Measurements from ENCODE around the gene ZNF276. TPM values are rescaled to one million over a fixed set of nuclear protein-coding genes. Genes with fewer than 3 reads are reported as not detected.

ZNF276 gene
- total RNA-seq, 1 experiment from 2014 or later = 19.9 TPM

- no peak overlapping the region for H3K27ac ChIP-seq (ENCODE audit: low read length)
- CTCF ChIA-PET = no interaction called here
- TF ChIP-seq POLR2AphosphoS5 (IDR thresholded peaks at IDR 0.05; ENCODE audit: low read depth, low read length) = no peak
- TF ChIP-seq TCF7L2 (IDR thresholded peaks at IDR 0.05; ENCODE audit: low read depth, low read length) = no peak
- no peak for TF ChIP-seq CTCF (IDR thresholded peaks at IDR 0.05)
- no peak for TF ChIP-seq REST (IDR thresholded peaks at IDR 0.05; ENCODE audit: insufficient read depth in 1 of 2, low read depth in 2 of 2, low read length in 1 of 2)
- TF ChIP-seq SIN3A (IDR thresholded peaks at IDR 0.05; ENCODE audit: borderline replicate concordance, insufficient read depth, low read depth, low read length) = no peak
- in situ Hi-C loops (cut with HindIII; ENCODE audit: low pct_unique_long_range_greater_than_20kb, low sequenced_read_pairs) (no loop called here), intact Hi-C loops (cut with micrococcal nuclease; ENCODE audit: unreplicated experiment) (no loop called here)
- peak; percentile 58 for ATAC-seq
- H3K36me3 ChIP-seq (ENCODE audit: control insufficient read depth, insufficient read depth, low read length) = peaks cover 2% of the 10 kb centered on the region; the same call in 1 of the 2 replicates
- no peak overlapping the region for H3K4me3 ChIP-seq (ENCODE audit: low read depth in 2 of 2, low read length in 2 of 2)
- no peak for DNase-seq (ENCODE audit: low read depth, low spot score)
- TSS peak; percentile 50 for BruUV-seq (replicated peaks)
- no peaks in the 10 kb centered on the region for H3K9me3 ChIP-seq (ENCODE audit: control insufficient read depth, insufficient read depth, low read depth, low read length)
- H3K4me1 ChIP-seq (ENCODE audit: control insufficient read depth, insufficient read depth, low read length) = no peaks in the 10 kb centered on the region
- POLR2A ChIA-PET = interaction anchor here (0.6 kb wide), 1 partner anchor 35 kb away, joined by 4 read pairs; no protein-coding TSS in a partner anchor
- no peaks in the 10 kb centered on the region for H3K27me3 ChIP-seq (ENCODE audit: control insufficient read depth, insufficient read depth, low read length)
Measured at GRCh38 chr16:89738538-89739317, 17.4 kb downstream of the ZNF276 start.

GRCh38 chr16:89739383-89739782 is 18.0 kb downstream of the ZNF276 start:
- no TSS peak for BruUV-seq (replicated peaks)
- POLR2A ChIA-PET = no interaction called here

More at GRCh38 chr16:89739383-89739782, 18.0 kb downstream of the ZNF276 start:
- 0 out of 2 replicates have a peak, but pooled peaks have one; percentile 11 for ATAC-seq
- Histone ChIP-seq H3K9me3 (ENCODE audit: control insufficient read depth, insufficient read depth, low read depth, low read length) (no peaks in the 10 kb centered on the region), H3K4me1 (ENCODE audit: control insufficient read depth, insufficient read depth, low read length) (no peaks in the 10 kb centered on the region), H3K36me3 (ENCODE audit: control insufficient read depth, insufficient read depth, low read length) (peaks cover 2% of the 10 kb centered on the region; the same call in 1 of the 2 replicates), H3K27me3 (ENCODE audit: control insufficient read depth, insufficient read depth, low read length) (no peaks in the 10 kb centered on the region), H3K27ac (ENCODE audit: low read length) (no peak overlapping the region), H3K4me3 (ENCODE audit: low read depth in 2 of 2, low read length in 2 of 2) (no peak overlapping the region)
- intact Hi-C loops (cut with micrococcal nuclease; ENCODE audit: unreplicated experiment) (no loop called here), in situ Hi-C loops (cut with HindIII; ENCODE audit: low pct_unique_long_range_greater_than_20kb, low sequenced_read_pairs) (no loop called here)
- no peak for TF ChIP-seq POLR2AphosphoS5 (IDR thresholded peaks at IDR 0.05; ENCODE audit: low read depth, low read length)
- no peak for TF ChIP-seq TCF7L2 (IDR thresholded peaks at IDR 0.05; ENCODE audit: low read depth, low read length)
- TF ChIP-seq CTCF (IDR thresholded peaks at IDR 0.05) = no peak
- TF ChIP-seq SIN3A (IDR thresholded peaks at IDR 0.05; ENCODE audit: borderline replicate concordance, insufficient read depth, low read depth, low read length) = no peak
- TF ChIP-seq REST (IDR thresholded peaks at IDR 0.05; ENCODE audit: insufficient read depth in 1 of 2, low read depth in 2 of 2, low read length in 1 of 2) = no peak
- CTCF ChIA-PET = no interaction called here
- no peak for DNase-seq (ENCODE audit: low read depth, low spot score)

Measured in Panc1 (cell line).